HG03571 (cell line): ENCODE measurements around the gene SNAPC2.

Source experiments
- ATAC-seq: cut with Tn5 transposase; IDR thresholded peaks from one replicate; pipeline ENCODE4 v1.9.1; 2021; ENCODE audit not compliant: unreplicated experiment

The SNAPC2 gene, protein sequence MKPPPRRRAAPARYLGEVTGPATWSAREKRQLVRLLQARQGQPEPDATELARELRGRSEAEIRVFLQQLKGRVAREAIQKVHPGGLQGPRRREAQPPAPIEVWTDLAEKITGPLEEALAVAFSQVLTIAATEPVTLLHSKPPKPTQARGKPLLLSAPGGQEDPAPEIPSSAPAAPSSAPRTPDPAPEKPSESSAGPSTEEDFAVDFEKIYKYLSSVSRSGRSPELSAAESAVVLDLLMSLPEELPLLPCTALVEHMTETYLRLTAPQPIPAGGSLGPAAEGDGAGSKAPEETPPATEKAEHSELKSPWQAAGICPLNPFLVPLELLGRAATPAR

DNA sequence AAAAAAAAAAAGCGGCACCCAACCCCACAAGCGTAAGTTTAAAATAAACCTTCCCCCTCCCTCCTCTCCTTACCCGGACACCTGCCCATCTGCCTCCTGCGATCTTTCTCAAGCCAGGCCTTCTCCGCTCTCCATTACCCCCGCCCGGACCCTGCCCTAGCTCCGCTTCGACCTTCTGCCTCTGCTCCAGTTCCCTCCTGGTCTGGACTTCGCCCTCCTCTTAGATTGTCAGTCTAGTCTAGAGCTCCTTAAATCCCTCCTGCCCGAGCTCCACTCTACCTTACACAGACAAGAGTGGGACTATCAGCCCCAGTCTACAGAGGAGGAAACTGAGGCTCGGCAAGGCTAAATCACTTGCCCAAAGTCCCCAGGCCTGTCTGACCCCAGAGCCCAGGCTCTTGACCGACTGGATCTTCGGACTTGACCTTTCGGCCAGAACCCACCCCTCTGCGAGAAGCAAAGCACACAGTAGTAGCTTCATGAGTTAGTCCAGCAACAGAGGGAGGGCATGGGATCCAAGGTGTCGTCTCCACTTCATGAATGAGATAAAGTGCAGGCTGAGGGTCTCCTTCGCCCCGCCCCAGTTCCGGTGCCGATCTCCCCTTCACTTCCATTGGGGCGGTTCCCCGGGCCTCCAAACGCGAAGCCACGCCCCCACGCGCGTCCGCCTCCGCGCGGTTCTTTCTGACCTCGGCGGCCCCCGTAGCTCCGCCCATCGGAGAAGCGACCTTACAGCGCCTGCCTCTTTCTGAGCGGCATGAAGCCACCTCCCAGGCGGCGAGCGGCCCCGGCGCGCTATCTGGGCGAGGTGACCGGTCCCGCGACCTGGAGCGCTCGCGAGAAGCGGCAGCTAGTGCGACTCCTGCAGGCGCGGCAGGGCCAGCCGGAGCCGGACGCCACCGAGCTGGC, at the start of gene SNAPC2:
Gene SNAPC2 (plus strand): TSS at position 729 of the 909 bp plus-strand sequence. CDS start 29 bp downstream, at position 758.
- ATAC-seq, result peak; percentile 42

DNA sequence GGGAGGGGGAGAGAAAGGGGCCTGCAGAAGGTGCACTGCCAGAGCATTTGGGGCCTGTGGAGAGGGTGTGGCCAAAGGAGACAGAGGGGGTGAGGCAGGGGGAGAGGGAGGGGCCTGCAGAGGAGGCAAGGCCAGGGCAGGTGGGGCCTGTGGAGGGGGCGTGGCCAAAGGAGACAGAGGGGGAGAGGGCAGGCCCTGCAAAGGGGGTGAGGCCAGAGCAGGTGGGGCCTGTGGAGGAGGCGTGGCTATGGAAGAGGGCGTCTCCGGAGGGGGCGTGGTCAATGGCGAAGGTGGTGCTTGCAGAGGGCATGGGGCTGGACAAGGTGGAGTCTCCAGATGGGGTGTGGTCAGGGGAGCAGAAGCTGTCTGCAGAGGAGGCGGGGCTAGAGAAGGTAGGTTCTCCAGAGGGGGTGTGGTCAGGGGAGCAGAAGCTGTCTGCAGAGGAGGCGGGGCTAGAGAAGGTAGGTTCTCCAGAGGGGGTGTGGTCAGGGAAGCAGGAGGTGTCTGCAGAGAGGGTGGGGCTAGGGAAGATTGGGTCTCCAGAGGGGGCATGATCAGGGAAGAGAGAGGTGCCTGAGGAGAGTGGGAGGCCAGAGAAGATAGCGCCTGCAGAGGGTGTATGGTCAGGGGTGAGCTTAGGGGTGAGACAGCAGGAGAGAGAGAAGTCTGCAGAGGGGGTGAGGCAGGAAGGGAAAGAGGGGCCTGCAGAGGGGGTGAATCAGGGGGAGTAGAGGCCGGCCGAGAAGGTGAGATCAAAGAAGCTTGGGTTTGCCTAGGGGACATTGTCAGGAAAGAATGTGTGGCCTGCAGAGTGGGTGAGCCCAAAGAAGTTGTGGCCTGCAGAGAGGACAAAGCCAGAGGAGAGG, 49.3 kb upstream of the SNAPC2 start:
- no peak for ATAC-seq

DNA sequence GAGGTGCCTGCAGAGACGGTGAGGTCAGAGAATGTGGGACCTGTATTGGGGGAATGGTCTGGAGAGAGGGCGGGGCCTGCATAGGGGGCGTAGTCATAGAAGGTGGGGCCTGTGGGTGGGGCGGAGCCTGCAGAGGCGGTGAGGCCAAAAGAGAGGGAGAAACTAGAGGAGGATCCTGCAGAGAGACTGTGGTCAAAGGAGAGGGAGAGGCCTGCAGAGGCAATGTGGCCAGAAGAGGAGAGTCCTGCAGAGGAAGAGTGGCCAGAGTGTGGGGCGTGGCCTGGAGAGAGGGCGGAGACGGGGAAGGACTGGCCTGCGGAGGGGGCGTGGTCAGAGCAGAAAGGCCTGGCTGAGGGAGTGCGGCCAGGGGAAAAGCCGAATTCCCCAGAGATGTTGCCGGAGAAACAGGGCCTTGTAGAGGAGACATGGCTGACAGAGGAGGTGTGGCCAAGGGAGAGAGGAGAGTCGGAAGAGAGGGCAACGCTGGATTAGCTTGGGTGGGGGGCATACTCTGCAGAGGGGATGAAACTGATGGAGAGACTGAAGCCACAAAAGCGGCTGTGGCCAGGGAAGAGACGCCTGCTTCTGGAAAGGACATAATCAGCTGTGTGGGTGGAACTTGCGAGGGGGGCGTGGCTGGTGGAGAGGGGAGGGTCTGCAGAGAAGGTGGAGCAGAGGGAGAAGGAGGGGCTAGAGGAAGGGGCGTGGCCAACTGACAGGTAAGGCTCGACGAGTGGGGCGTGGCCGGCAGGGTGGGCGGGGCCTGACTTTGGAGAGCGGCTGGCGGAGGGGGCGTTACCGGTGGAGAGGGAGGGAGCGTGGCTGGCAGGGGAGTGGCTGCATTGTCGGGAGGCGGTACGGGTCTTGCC, 48.5 kb upstream of the SNAPC2 start:
- no peak for ATAC-seq

DNA sequence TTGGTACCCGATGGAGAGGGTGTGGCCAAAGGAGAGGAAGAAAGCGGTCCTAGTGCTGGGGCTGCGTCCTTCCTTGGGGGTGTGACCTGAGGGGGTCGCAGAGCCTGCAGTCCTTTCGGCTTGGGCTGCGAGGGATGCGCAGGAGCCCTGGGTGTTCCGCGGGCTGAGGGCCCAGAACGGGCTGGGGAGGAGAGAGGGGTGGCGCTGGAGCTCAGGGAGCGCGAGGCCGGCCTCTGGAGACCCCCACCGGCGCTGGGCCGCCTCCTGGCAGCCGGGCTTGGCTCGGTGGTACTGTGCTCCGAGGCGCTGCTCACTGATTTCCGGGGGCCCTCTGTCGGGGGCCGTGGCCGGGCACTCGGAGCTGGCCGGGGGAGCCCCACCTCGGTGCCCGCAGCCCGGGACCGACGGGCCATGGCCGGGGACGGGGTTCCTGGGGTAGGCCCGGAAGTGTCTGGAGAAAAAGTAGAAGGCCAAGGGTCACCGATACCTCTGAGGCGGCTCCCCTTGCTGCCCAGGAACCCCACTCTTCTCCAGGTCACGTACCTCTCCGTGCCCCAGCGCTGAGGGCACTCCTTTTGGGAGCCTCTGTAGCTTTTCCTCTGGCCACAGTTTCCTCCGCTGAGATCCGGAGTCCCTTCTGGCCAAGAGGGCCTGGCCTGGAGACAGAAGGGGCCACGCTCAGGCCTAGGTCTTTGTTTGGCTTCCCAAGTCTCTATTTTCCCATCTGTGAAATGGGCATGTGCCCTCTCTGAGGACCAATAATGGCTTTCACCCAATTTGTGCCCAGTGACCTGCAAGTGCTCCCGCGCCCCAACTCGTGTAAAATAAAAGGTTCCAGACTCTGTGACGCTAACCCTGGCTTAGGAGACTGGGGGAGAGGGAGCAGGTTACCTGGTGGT, 47.6 kb upstream of the SNAPC2 start:
- ATAC-seq, result no peak

DNA sequence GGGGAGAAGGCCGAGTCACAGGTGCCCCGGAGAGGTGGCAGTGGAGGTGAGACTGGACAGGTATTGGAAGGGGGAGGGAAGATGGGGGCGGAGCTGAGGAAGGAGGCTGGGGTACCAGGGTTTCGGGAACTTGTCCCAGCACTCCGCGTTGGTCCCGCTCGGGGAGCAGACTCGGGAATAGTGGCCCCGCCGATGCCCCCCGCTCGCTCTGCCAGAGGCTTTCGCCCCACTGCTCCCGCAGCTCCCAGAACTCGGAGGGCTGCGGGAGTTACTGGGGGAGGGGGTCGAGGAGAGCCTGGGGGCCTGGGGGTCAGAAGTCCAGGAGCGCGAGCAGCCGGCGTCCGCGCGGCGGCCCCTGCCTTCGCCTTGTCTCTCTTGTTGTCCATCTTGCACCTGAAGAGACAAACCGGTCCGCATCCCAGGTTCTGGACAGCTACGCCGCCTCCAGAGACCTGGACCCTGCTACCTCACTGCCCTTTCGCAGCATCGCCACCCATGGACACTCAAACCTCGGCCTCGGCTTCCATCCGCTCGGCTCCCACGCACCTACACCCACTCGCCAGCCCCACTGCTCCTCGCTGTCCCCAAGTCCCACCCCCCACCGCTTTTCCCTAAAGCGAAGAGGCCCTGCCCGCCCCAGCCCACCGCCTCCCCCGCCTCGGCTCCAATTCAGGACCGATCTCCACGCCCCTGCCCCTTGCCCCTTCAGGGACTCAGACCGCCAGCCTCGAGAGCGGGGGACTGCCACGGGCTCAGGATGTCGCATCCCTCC, 46.6 kb upstream of the SNAPC2 start:
- no peak for ATAC-seq

DNA sequence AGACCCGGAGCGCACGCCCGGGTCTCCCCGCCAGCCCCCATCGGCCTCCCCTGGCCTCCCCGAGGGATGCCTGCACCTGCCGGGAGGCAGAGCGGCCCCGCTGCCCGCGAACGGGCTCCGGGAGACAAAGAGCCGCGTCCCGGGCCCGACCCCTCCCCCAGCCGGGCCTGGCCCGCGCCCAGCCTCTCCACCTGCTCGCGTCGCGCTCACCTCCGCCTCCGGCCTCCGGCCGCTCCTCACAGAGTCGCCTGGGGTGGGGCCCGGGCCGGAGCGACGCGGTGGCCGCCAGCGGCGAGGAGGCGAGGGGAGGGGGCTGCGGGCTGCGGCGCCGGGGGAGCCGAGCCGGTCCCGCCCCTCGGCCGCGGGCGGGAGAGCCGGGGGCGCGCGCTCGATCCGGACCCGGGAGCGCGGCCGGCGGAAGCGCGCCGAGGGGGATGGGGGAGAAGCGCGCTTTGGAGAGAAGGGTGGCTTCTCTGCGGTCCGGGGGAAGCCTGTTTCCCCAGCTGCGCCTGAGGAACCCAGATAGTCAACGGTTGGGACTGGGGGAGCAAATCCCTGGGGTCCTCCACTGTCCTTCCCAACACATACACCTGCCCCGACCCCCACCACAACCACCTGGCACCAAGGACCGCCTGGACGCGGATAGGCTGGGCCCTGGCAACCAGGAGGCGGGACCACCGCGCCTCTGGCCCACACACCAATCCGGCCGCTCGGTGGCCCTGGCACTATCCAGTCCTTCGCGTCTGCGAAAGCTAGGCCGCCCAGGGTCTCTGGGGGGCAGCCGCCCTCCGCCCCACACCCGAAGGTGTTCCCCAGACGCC, 45.9 kb upstream of the SNAPC2 start, which contains the start of gene PRR36:
Gene PRR36 (minus strand): TSS at position 315 of the 821 bp plus-strand sequence. CDS start 701 bp downstream, outside the sequence.
- no peak for ATAC-seq

DNA sequence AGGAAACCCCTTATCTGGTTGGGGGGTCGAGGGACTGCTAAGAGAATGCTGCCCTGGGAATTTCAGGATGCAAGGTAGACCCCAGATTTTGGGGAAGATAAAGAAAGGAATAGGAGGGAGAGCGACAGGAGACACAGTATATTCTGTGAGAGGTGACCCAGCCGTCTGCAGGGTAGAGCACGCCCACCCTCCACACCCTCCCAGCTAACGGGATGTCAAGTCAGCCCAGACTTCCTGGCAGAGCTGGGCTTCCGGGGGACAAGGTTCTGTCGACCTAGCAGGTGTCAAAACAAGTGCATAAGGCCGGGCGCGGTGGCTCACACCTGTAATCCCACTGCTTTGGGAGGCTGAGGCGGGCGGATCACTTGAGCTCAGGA, 45.3 kb upstream of the SNAPC2 start:
- ATAC-seq, result no peak

DNA sequence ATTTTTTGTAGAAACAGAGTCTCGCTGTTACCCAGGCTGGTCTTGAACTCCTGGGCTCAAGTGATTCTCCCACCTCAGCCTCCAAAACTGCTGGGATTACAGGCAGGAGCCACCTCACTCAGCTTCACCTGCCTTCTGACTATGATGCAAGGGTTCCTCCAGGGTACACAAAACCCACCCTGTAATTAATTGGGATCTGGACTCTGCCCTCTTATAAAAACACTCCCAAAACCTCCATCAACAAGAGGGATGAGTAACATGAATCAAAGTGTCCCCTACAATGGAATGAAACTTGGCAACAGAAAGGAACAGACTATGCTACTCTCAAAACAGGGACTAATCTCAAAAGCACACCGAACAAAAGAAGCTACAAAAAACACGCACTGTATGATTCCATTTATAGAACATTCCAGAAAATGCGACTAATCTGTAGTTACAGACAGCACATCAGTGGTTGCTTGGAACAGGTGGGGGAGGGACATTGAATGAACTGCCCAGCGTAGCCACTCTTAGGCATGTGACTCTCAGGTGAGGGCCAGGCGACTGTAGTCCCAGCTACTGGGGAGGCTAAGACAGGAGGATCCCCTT, 42.8 kb upstream of the SNAPC2 start:
- ATAC-seq, result no peak

DNA sequence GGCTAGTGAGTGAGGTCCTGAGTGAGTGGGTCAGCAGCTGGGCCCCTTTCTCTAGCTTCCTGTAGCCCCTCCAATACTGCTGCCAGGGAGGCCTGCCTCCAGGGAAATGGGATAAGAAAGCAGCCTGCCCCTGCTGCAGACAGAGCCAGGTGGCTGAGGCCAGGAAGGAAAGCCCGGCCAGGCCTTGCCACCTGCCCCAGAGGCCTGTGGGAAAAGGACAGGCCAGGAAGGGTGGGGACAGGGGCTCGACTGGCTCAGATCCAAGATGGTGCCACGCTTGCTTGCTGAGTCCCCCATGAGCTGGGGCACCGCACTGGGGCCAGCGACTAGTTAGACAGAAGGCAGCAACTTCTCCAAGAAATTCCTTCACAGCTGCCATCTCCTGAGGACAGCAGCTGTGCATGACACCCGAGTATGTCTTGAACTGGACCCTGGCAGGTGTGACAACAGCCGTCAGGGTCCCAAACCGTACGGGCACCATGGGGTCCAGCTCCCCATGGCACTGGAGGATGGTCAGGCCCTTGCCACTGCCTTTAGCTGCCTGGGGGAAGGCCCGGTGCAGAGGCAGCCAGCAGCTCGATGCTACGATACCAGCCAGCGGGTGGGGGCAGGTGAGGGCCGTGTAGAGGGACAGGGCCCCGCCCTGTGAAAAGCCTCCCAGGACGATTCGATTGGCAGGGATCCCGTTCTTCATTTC, 40.9 kb upstream of the SNAPC2 start:
- ATAC-seq, result no peak

DNA sequence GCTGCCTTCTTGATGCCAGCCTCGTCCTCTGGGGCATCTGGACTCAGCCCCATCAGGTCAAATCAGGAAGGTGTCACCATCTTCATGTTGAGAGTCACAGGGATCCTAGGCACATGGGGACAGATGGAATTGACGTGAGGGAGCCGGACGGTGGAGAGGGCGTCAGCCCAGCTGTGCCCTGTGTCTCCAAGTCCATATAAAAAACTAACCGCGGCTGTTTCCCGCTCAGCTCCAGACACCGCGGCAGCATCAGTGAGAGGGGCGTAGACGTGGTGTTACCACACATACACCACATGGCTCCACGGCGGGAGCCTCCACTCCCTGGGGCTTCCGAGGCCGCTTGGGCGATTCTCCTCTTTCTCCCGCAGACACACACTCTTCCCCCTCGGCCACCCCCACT, 40.3 kb upstream of the SNAPC2 start:
- ATAC-seq, result no peak

DNA sequence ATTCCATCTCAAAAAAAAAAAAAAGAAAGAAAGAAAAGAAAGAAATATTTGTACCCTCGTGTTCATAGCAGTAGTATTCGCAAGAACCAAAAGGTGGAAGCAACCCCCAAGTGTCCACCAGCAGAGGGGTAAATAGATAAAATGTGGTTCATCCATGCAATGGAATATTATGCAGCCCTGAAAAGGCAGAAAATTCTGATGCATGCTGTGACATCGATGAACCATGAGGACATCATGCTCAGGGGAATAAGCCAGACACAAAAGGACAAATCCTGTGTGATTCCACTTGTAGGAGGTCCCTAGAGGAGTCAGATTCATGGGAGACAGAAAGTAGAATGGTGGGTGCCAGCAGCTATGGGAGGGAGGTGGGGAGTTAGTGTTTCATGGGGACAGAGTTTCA, 38.2 kb upstream of the SNAPC2 start:
- ATAC-seq, result no peak

DNA sequence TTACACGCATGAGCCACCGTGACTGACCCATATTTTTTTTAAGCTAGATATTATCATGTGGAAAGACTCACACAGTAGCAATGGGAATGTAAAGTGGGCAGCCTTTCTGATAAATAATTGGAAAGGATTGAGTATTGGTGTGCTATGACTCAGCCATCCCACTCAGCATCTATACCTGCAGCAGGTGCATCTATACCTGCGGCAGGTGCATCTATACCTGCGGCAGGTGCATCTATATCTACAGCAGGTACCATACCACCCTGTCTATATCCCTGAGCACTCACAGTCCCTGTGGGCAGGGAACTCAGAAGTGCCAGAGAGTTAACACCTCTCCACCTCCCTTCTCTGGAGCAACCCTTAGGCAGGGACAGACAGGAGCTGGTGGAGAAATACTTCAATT, 37.0 kb upstream of the SNAPC2 start:
- no peak for ATAC-seq

DNA sequence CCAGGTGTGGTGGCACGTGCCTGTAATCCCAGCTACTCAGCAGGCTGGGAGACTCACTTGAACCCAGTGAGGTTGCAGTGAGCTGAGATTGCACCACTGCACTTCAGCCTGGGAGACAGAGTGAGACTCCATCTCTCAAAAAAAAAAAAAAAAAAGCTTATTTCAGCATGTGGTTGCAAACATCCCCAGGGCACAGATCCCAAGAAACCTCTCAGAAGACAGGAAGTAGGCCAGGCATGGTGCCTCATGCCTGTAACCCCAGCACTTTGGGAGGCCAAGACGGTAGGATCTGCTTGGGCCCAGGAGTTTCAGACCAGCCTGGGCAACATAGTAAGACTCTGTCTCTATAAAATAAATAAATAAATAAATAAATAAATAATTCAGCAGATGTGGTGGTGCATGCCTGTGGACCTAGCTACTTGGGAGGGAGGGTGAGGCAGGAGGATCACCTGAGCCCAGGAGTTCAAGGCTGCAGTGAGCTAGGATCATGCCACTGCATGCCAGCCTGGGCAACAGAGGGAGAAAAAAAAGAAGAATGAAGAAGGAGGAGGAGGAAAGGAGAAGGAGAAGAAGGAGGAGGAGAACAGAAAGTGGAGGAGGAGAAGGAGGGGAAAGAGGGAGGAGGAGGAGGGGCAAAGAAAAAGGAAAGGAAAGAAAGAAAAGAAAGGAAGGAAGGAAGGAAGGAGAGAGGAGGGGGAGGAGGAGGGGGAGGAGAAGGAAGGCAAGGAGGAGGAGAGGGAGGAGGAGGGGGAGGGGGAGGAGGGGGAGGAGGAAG, 36.2 kb upstream of the SNAPC2 start:
- ATAC-seq, result no peak

DNA sequence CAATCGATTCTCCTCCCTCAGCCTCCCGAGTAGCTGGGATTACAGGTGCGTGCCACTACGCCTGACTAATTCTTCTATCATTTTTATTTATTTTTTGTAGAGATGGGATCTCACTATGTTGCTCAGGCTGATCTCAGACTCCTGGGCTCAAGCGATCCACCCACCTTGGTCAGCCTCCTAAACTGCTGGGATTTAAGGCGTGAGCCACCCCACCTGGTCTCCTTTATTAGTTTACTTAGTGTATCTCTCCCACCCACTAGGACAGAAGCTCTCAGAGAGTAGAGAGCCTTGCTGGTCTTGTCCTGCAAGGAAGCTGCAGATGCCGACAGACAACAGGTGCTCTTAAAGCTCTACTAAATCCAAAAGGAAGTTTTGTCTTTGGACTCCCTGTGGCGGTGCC, 34.3 kb upstream of the SNAPC2 start:
- no peak for ATAC-seq

DNA sequence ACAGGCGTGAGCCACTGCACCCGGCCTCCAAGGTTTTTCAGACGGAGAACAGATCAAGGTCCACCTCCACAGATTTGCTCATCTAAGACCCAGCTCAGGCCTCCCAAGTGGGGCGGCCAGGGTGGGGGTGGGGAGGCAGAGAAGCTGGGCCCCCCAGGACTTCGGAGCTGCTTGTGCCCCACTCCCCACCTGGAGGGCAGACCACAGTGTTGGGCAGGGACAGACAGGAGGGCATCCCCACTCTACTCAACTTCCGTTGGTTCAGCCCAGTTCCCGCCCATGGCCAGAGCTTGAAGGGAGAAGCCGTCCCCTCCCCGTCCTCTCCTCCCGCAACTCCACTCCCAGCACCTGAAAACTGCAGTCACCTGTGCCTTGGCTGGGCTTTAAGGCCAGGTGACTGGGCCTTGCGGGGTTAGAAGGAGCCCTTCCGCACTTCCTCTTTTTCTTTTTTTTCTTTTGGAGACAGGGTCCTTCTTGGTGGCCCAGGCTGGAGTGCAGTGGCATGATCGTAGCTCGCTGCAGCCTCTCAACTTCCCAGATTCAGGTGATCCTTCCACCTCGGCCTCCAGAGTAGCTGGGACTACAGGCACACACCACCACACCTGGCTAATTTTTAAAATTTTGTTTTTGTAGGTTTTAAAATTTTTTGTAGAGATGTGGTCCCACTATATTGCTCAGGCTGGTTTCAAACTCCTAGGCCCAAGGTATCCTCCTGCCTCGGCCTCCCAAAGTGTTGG, 32.6 kb upstream of the SNAPC2 start:
- ATAC-seq, result no peak
